ENCODE data around the gene STK16. TPM values are rescaled to one million over a fixed set of nuclear protein-coding genes. Genes with fewer than 3 reads are reported as not detected.

The STK16 gene
- total and polyA plus RNA-seq, 2 of the 13 experiments (the other 11 are each of a cell fraction or from before 2014, with no cell fraction given), result 28.0 to 50.9 TPM

- ChIA-PET CTCF (ENCODE audit: low intra/inter-chr PET ratio, low total read pairs) (no interaction called here), POLR2A (interaction anchor here (0.7 to 10.9 kb wide), 11 partner anchors 8 to 79 kb away, joined by 3 to 102 read pairs (median 9); partner anchors contain the start of genes ABCB6, CNPPD1, DNAJB2 and GLB1L)
- no peak for DNase-seq (ENCODE audit: low spot score)
- FAIRE-seq, result no peak
- Histone ChIP-seq H4K20me1 (ENCODE audit: insufficient read depth, low read length) (no peaks in the 10 kb centered on the region), H3K27me3 (ENCODE audit: control insufficient read depth in 1 of 2, insufficient read depth in 2 of 2, low read length in 2 of 2) (no peaks in the 10 kb centered on the region), H3K9ac (ENCODE audit: insufficient read depth, low read depth, low read length) (no peak overlapping the region), H3K4me3 (replicated peaks in 1 of 3; ENCODE audit: insufficient read depth in 1 of 3, low read depth in 2 of 3, low read length in 3 of 3) (no peak overlapping the region), H3K27ac (ENCODE audit: extremely low read length, insufficient read depth, low read length) (peak overlapping the region; percentile 25), H3K79me2 (ENCODE audit: insufficient read depth, low read length) (no peaks in the 10 kb centered on the region), H3K36me3 (replicated peaks in 1 of 2; ENCODE audit: control insufficient read depth in 1 of 2, insufficient read depth in 2 of 2, low read length in 2 of 2) (no peaks in the 10 kb centered on the region), H2AFZ (ENCODE audit: low read length) (no peak overlapping the region), H3K9me3 (ENCODE audit: low read length) (no peaks in the 10 kb centered on the region), H3K4me2 (ENCODE audit: low read depth, low read length) (peak overlapping the region; percentile 37; the same call in 1 of the 2 replicates), H3K4me1 (ENCODE audit: insufficient read depth, low read length) (peaks cover 33% of the 10 kb centered on the region)
- BruUV-seq (replicated peaks), result no TSS peak
- intact Hi-C loops (cut with micrococcal nuclease; ENCODE audit: unreplicated experiment), result no loop called here
- 77% methylated on average over 12 of the region's 12 CpGs for WGBS (ENCODE audit: low lambda C conversion rate)
- peak; percentile 39 for ATAC-seq
- TF ChIP-seq GTF2F1 (IDR thresholded peaks at IDR 0.05; ENCODE audit: low read length) (no peak), MED1 (CRISPR knock-in tag; IDR thresholded peaks at IDR 0.05) (0 out of 2 replicates have a peak, but pooled peaks have one; percentile 17), ZNF407 (CRISPR knock-in tag; IDR thresholded peaks at IDR 0.05; ENCODE audit: not compliant biosample characterization) (peak; percentile 38)
- in situ Hi-C loops (cut with HindIII; ENCODE audit: extremely low pct_ligation_motif_present, low pct_unique_long_range_greater_than_20kb), result no loop called here
Observed at GRCh38 chr2:219199470-219200211, 45.6 kb upstream of the STK16 start.
